ENCODE results near the gene FDX1.

Gene FDX1

GRCh38 chr11:110424775-110425444 lies 4.8 kb upstream of the FDX1 start:
- CTCF ChIA-PET, result interaction anchor here (1.8 kb wide), 1 partner anchor 11 kb away, joined by 5 read pairs; no protein-coding TSS in a partner anchor
- H3K4me1 Mint-ChIP-seq, result peaks cover 11% of the 10 kb centered on the region
- DNase-seq, result no peak
- H3K36me3 Mint-ChIP-seq, result no peaks in the 10 kb centered on the region
- H3K27ac Mint-ChIP-seq, result no peak overlapping the region
- H3K9me3 Mint-ChIP-seq, result peaks cover 6% of the 10 kb centered on the region
- H3K27me3 Mint-ChIP-seq, result no peaks in the 10 kb centered on the region
- H3K4me3 Mint-ChIP-seq, result no peak overlapping the region

- Mint-ChIP-seq H3K27me3 (no peaks in the 10 kb centered on the region), H3K36me3 (no peaks in the 10 kb centered on the region), H3K4me3 (no peak overlapping the region), H3K27ac (no peak overlapping the region), H3K4me1 (peaks cover 13% of the 10 kb centered on the region), H3K9me3 (peaks cover 4% of the 10 kb centered on the region)
- DNase-seq, result no peak
- CTCF ChIA-PET, result interaction anchor here (1.2 to 1.8 kb wide), 2 partner anchors 10 to 225 kb away, joined by 3 to 5 read pairs; no protein-coding TSS in a partner anchor
These were observed 3.8 kb upstream of the FDX1 start for GRCh38 chr11:110425751-110426545.

GRCh38 chr11:110428040-110428439 lies 1.7 kb upstream of the FDX1 start:
- DNase-seq, result no peak
- CTCF ChIA-PET, result interaction anchor here (1.5 to 8.1 kb wide), 2 partner anchors 51 to 228 kb away, joined by 3 to 89 read pairs; no protein-coding TSS in a partner anchor
- H3K27ac Mint-ChIP-seq, result no peak overlapping the region
- peaks cover 33% of the 10 kb centered on the region for H3K4me1 Mint-ChIP-seq
- H3K27me3 Mint-ChIP-seq, result no peaks in the 10 kb centered on the region
- no peak overlapping the region for H3K4me3 Mint-ChIP-seq
- no peaks in the 10 kb centered on the region for H3K9me3 Mint-ChIP-seq
- H3K36me3 Mint-ChIP-seq, result no peaks in the 10 kb centered on the region

GRCh38 chr11:110428956-110429730 lies 605 bp upstream of the FDX1 start:
- CTCF ChIA-PET, result interaction anchor here (0.7 to 8.1 kb wide), 7 partner anchors 15 to 950 kb away, joined by 3 to 89 read pairs (median 3); partner anchors contain the start of gene POU2AF1

GRCh38 chr11:110430267-110431050 lies 711 bp downstream of the FDX1 start:
- Mint-ChIP-seq H3K27me3 (no peaks in the 10 kb centered on the region), H3K36me3 (no peaks in the 10 kb centered on the region), H3K27ac (peak overlapping the region; percentile 93), H3K4me3 (peak overlapping the region; percentile 96), H3K4me1 (peaks cover 45% of the 10 kb centered on the region), H3K9me3 (no peaks in the 10 kb centered on the region)
- DNase-seq, result peak; percentile 24
- CTCF ChIA-PET, result interaction anchor here (0.9 to 8.1 kb wide), 4 partner anchors 15 to 230 kb away, joined by 3 to 89 read pairs (median 5); no protein-coding TSS in a partner anchor

More at GRCh38 chr11:110428956-110429730, 605 bp upstream of the FDX1 start:
- Mint-ChIP-seq H3K9me3 (no peaks in the 10 kb centered on the region), H3K4me3 (peak overlapping the region; percentile 75), H3K27me3 (no peaks in the 10 kb centered on the region), H3K36me3 (no peaks in the 10 kb centered on the region), H3K27ac (peak overlapping the region; percentile 78), H3K4me1 (peaks cover 41% of the 10 kb centered on the region)
- DNase-seq, result peak; percentile 27

- peak overlapping the region; percentile 96 for H3K4me3 Mint-ChIP-seq
- no peak for DNase-seq
- no peaks in the 10 kb centered on the region for H3K27me3 Mint-ChIP-seq
- peaks cover 47% of the 10 kb centered on the region for H3K4me1 Mint-ChIP-seq
- H3K27ac Mint-ChIP-seq, result peak overlapping the region; percentile 93
- CTCF ChIA-PET, result interaction anchor here (0.8 to 8.1 kb wide), 6 partner anchors 10 to 231 kb away, joined by 3 to 89 read pairs (median 3); no protein-coding TSS in a partner anchor
- no peaks in the 10 kb centered on the region for H3K9me3 Mint-ChIP-seq
- H3K36me3 Mint-ChIP-seq, result no peaks in the 10 kb centered on the region
These were observed 1.4 kb downstream of the FDX1 start for GRCh38 chr11:110431051-110431672.

- no peaks in the 10 kb centered on the region for H3K27me3 Mint-ChIP-seq
- peak overlapping the region; percentile 96 for H3K4me3 Mint-ChIP-seq
- peaks cover under 1% of the 10 kb centered on the region for H3K36me3 Mint-ChIP-seq
- no peak for DNase-seq
- CTCF ChIA-PET, result interaction anchor here (0.8 to 8.1 kb wide), 4 partner anchors 9 to 231 kb away, joined by 3 to 89 read pairs (median 3); no protein-coding TSS in a partner anchor
- H3K27ac Mint-ChIP-seq, result no peak overlapping the region
- peaks cover 47% of the 10 kb centered on the region for H3K4me1 Mint-ChIP-seq
- no peaks in the 10 kb centered on the region for H3K9me3 Mint-ChIP-seq
These were observed 1.9 kb downstream of the FDX1 start for GRCh38 chr11:110431674-110432073.

- Mint-ChIP-seq H3K4me1 (peaks cover 47% of the 10 kb centered on the region), H3K9me3 (no peaks in the 10 kb centered on the region), H3K36me3 (peaks cover 10% of the 10 kb centered on the region), H3K27ac (no peak overlapping the region), H3K4me3 (no peak overlapping the region), H3K27me3 (no peaks in the 10 kb centered on the region)
- no peak for DNase-seq
- CTCF ChIA-PET, result interaction anchor here (0.9 to 8.1 kb wide), 11 partner anchors 13 to 488 kb away, joined by 3 to 89 read pairs (median 4); no protein-coding TSS in a partner anchor
These were observed 3.1 kb downstream of the FDX1 start for GRCh38 chr11:110432713-110433392.

- Mint-ChIP-seq H3K36me3 (peaks cover 14% of the 10 kb centered on the region), H3K4me1 (peaks cover 45% of the 10 kb centered on the region), H3K27me3 (no peaks in the 10 kb centered on the region), H3K9me3 (no peaks in the 10 kb centered on the region), H3K27ac (no peak overlapping the region), H3K4me3 (no peak overlapping the region)
- CTCF ChIA-PET, result interaction anchor here (0.6 to 8.1 kb wide), 15 partner anchors 12 to 489 kb away, joined by 3 to 89 read pairs (median 4); no protein-coding TSS in a partner anchor
- DNase-seq, result no peak
These were observed 3.9 kb downstream of the FDX1 start for GRCh38 chr11:110433393-110434333.

- Mint-ChIP-seq H3K36me3 (peaks cover 28% of the 10 kb centered on the region), H3K27ac (no peak overlapping the region), H3K9me3 (no peaks in the 10 kb centered on the region), H3K27me3 (no peaks in the 10 kb centered on the region), H3K4me1 (peaks cover 36% of the 10 kb centered on the region), H3K4me3 (no peak overlapping the region)
- DNase-seq, result peak; percentile 50
- CTCF ChIA-PET, result interaction anchor here (0.7 to 8.1 kb wide), 9 partner anchors 10 to 795 kb away, joined by 3 to 89 read pairs (median 7); no protein-coding TSS in a partner anchor
These were observed 5.4 kb downstream of the FDX1 start for GRCh38 chr11:110434952-110435779.

All from activated naive CD4-positive, alpha-beta T cell treated with anti-CD3 and anti-CD28 coated beads, Interleukin-2, amount 10 ng/mL, durations not matched to agents 7 days and 5 days (primary cell).